ENCODE results near the gene RGS7. TPM values are rescaled to one million over a fixed set of nuclear protein-coding genes. Genes with fewer than 3 reads are reported as not detected.

Gene RGS7
- total and polyA plus RNA-seq, 2 of the 8 experiments (the other 6 are each of a cell fraction or from before 2014, with no cell fraction given) = 1.6 to 3.0 TPM

DNA sequence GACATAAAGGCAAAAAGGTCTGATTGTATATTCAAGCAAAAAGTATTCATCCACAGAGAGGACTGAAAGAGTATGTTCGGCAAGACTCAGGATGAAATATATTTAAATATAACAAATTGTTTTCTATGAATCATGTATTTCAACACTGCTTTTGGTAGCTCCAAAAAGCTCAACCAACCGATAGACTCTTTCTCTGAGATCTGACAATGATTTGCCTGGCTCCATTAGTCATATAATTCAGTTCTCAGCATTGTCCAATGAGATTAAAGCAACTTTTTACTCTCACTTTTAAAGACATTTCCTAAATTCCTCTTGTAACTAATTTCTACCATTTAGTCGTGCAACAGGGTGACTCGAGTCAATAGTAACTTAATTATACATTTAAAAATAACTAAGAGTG is 426.0 kb downstream of the RGS7 start:
- Histone ChIP-seq H3K4me1 (replicated peaks in 1 of 4; ENCODE audit: control insufficient read depth in 3 of 4, insufficient read depth in 4 of 4, low read length in 3 of 4) (no peaks in the 10 kb centered on the region), H3K27me3 (replicated peaks in 1 of 4; ENCODE audit: control insufficient read depth in 3 of 4, extremely low read depth in 1 of 4, insufficient read depth in 3 of 4, low read length in 3 of 4) (no peaks in the 10 kb centered on the region), H3K18ac (ENCODE audit: extremely low read depth, low read length) (no peak overlapping the region), H3K4ac (replicated peaks; ENCODE audit: insufficient read length, low read depth, low read length) (no peak overlapping the region), H4K91ac (replicated peaks; ENCODE audit: insufficient read length, low read length) (no peak overlapping the region), H3K9me3 (ENCODE audit: insufficient read depth in 2 of 2, low read depth in 1 of 2, low read length in 1 of 2) (no peaks in the 10 kb centered on the region), H2BK5ac (ENCODE audit: low read depth, low read length) (no peak overlapping the region), H3K23ac (ENCODE audit: insufficient read length) (no peak overlapping the region), H4K5ac (ENCODE audit: insufficient read length, low read depth, low read length) (no peak overlapping the region), H3K79me1 (ENCODE audit: low read depth, low read length) (no peaks in the 10 kb centered on the region), H2BK120ac (replicated peaks; ENCODE audit: low read depth, low read length) (no peak overlapping the region), H2BK20ac (ENCODE audit: low read length) (no peak overlapping the region), H3K4me3 (ENCODE audit: extremely low read depth in 1 of 4, insufficient read depth in 2 of 4, low read depth in 3 of 4, low read length in 4 of 4) (no peak overlapping the region), H3K79me2 (ENCODE audit: control insufficient read depth in 1 of 2, insufficient read depth in 2 of 2, low read length in 2 of 2) (no peaks in the 10 kb centered on the region), H2AK5ac (ENCODE audit: low read depth, low read length) (no peak overlapping the region), H2BK15ac (ENCODE audit: low read length) (no peak overlapping the region), H4K20me1 (replicated peaks in 1 of 2; ENCODE audit: control insufficient read depth in 1 of 2, insufficient read depth in 2 of 2, low read length in 2 of 2) (no peaks in the 10 kb centered on the region), H3K27ac (ENCODE audit: low read depth, low read length) (no peak overlapping the region), H3K4me2 (ENCODE audit: insufficient read depth in 1 of 2, low read depth in 2 of 2, low read length in 2 of 2) (no peak overlapping the region), H3K9ac (replicated peaks in 1 of 4; ENCODE audit: extremely low read depth in 1 of 4, low read depth in 3 of 4, low read length in 3 of 4) (no peak overlapping the region), H2AFZ (ENCODE audit: low read length) (no peak overlapping the region), H2BK12ac (ENCODE audit: low read depth, low read length) (no peak overlapping the region), H3K23me2 (ENCODE audit: low read depth, low read length) (no peaks in the 10 kb centered on the region), H3K14ac (ENCODE audit: insufficient read length) (no peak overlapping the region), H3K56ac (replicated peaks; ENCODE audit: insufficient read length, low read depth, low read length) (no peak overlapping the region), H4K8ac (ENCODE audit: extremely low read depth, insufficient read depth, low read length) (no peak overlapping the region), H3K36me3 (ENCODE audit: control insufficient read depth in 2 of 4, insufficient read depth in 4 of 4, low read length in 3 of 4) (no peaks in the 10 kb centered on the region)
- DNase-seq (ENCODE audit: low read depth in 1 of 2, low spot score in 2 of 2) (no peak), FAIRE-seq (no peak)
- WGBS, 2 experiments (ENCODE audit: extremely low coverage in 1 of 2, insufficient coverage in 1 of 2, insufficient read length in 1 of 2, insufficient replicate concordance in 2 of 2, low coverage in 1 of 2, low lambda C conversion rate in 2 of 2, missing lambda C conversion rate in 1 of 2) = 91% methylated on average over 4 of the region's 4 CpGs; no CpG with 5 or more reads in 1 of the 2 experiments
- CTCF ChIA-PET (ENCODE audit: partially characterized antibody) = interaction anchor here (0.6 kb wide), 1 partner anchor 36 kb away, joined by 3 read pairs; no protein-coding TSS in a partner anchor
- POLR2A ChIA-PET (ENCODE audit: partially characterized antibody) = interaction anchor here (0.5 kb wide), 1 partner anchor 226 kb away, joined by 4 read pairs; no protein-coding TSS in a partner anchor
- TF ChIP-seq SUZ12 (IDR thresholded peaks at IDR 0.05; ENCODE audit: low read length) = no peak
- no peak for TF ChIP-seq BRCA1 (IDR thresholded peaks at IDR 0.05; ENCODE audit: low read depth, low read length)
- TF ChIP-seq TAF7 (optimal IDR thresholded peaks at IDR 0.05; ENCODE audit: borderline replicate concordance, low read depth, low read length) = no peak
- TF ChIP-seq YY1 (IDR thresholded peaks at IDR 0.05; ENCODE audit: low read depth, low read length) = no peak
- no peak for TF ChIP-seq KDM1A (IDR thresholded peaks at IDR 0.05; ENCODE audit: borderline replicate concordance, low read length)
- no peak for TF ChIP-seq SP4 (IDR thresholded peaks at IDR 0.05; ENCODE audit: low read length)
- no peak for TF ChIP-seq GTF2F1 (IDR thresholded peaks at IDR 0.05; ENCODE audit: borderline replicate concordance, low read depth, low read length)
- TF ChIP-seq SIRT6 (IDR thresholded peaks at IDR 0.05; ENCODE audit: low read length) = no peak
- TF ChIP-seq, protein P1, sequence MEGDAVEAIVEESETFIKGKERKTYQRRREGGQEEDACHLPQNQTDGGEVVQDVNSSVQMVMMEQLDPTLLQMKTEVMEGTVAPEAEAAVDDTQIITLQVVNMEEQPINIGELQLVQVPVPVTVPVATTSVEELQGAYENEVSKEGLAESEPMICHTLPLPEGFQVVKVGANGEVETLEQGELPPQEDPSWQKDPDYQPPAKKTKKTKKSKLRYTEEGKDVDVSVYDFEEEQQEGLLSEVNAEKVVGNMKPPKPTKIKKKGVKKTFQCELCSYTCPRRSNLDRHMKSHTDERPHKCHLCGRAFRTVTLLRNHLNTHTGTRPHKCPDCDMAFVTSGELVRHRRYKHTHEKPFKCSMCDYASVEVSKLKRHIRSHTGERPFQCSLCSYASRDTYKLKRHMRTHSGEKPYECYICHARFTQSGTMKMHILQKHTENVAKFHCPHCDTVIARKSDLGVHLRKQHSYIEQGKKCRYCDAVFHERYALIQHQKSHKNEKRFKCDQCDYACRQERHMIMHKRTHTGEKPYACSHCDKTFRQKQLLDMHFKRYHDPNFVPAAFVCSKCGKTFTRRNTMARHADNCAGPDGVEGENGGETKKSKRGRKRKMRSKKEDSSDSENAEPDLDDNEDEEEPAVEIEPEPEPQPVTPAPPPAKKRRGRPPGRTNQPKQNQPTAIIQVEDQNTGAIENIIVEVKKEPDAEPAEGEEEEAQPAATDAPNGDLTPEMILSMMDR (IDR thresholded peaks at IDR 0.05; ENCODE audit: control extremely low read depth in 1 of 3, insufficient read depth in 1 of 3, low read depth in 1 of 3, low read length in 3 of 3) = no peak
